NCI-H526 treated with DMSO at 0.1 percent for 48 hours (cell line): ENCODE data around the gene SYNGR3.
"Not testable (repeated sequence)": the region's sequence is repeated elsewhere in the genome, so short reads cannot be mapped to it uniquely, and the experiment has no call there.

Experiments
- DNase-seq: peaks from one replicate; lab custom pipeline; 2025; lab: John Stamatoyannopoulos, UW

Gene SYNGR3

DNA sequence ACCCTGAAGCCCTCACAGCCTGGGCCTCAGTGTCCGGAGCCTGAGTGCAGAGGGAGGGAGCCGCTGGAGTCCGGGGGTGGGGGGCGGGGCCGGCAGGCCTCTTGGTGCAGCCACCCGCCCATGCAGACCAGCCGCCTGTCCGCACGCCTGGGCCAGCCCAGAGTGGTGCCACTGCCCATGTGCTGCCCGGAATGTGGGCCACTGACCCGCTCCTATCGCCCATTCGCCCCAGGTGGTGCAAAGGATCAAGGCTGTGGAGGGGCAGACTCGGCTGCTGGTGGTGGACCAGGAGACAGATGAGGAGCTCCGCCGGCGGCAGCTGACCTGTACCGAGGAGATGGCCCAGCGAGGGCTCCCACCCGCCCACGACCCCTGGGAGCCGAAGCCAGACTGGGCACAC lies 39.6 kb downstream of the SYNGR3 start:
- no peak for DNase-seq

DNA sequence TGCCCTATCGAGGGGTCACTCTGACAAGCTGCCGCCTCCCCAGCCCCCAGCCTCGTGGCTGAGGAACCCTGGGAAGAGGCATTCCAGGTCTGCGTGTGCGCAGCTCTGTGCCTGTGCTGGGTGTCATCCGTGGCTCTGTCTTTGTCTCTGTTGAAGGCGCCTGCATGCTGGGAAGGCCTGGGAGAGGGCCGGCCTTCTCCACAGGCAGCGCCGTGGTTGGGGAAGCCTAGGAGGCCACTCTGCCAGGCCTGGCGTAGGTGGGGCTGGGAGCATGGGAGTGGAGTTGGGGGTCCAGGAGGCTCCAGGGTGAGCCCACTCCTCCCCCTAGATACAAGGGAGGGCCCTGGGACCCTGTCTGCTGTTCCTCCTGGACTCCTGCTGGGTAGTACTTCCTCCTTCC lies 40.3 kb downstream of the SYNGR3 start:
- no peak for DNase-seq

DNA sequence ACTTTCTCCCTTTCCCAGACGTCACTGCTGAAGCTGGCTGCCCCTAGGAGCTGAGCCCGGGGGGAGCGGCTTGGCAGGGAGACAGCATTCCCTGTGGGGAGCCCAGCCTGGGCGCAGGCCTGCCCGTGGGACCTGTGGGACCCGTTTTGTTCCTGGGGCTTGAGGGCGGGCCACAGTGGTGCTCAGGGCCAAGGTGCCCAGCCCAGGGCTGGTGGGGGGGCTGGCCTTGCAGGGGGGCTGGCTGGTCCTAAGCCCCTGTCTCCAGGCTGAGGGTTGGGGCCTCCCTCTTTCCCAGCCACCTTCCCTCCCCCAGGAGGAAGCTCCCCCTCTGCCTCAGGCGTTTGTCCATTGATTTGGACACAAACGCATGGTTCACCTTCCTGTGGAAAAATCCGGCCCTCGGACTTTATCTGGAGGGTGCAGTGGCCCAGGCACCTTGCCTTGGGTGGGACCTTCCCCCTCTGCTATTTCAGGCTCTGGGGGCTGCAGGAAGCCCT lies 41.4 kb downstream of the SYNGR3 start:
- DNase-seq, result no peak

DNA sequence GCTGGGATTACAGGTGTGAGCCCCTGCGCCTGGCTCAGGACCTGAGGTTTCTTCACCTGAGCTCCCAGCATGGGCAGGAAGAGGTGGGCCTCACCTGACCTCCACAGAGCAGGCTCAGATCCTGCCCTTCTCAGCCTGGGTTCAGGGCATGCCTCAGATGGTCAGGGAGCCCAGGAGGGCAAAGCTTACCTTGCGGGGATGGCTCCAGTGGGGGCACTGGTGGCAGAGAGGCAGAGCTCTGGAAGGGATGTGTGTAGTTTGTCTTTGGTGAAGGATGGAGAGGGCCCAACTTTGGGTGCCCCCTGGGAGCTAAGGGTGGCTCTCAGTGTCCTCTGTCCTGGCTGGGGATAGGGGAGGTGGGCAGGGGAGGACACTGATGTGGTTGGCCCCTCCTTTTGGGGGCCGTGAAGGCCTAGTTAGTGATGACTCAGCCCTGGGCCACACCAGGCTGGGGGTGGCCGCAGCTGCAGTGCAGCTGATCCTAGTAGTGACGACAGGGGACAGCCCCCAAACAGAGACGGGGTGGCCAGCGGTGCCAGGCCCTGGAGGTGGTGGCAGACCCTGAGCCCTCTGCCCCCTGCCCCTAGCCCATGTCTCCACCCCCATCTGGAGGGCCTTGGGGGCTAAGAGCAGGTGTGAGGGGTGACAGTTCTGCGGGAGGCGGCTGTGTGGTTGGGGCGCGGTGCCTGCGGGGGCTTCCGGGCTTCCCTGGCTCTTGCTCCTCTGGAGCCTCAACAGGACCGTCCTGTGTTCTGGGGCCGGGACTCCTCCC lies 42.7 kb downstream of the SYNGR3 start:
- DNase-seq, result no peak

DNA sequence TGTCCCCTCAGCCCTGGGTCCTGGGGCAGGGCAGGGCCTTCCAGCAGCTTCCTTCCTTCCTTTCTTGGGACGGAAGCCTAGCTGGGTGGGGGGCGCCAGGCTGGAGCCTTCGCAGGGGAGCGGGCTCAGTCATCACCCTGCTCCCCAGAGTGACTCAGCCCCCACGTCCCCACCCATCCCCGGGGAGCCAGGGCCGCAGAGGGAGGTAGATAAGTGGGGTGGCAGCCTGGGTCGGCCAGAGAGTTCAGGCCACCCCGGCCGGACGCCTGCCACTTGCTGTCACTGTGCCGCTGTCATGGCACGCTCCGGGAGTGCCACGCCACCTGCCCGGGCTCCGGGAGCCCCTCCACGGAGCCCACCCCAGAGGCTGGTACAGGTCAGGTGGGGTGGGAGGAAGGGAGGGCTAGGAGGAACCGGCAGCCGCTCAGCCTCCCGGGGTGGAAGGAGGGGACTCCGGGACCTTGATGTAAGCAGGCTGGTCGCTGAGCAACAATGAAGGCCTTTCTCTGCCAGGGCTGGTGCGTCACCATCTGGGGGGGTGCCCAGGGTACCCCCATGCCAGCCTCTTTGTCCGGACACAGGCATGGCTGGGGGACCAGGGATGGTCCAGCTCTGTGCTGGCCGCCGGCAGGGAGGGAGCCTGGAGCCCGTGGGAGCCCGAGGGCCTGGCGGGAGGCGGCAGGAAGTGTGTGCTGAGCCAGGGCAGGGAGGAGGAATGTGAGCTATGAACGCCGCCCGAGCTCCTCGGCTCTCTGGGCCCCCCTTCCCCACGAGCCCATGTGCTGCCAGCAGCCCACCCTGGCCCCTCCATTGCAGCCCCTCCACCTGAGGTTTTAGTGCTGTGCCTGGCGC lies 43.5 kb downstream of the SYNGR3 start:
- DNase-seq, result no peak

DNA sequence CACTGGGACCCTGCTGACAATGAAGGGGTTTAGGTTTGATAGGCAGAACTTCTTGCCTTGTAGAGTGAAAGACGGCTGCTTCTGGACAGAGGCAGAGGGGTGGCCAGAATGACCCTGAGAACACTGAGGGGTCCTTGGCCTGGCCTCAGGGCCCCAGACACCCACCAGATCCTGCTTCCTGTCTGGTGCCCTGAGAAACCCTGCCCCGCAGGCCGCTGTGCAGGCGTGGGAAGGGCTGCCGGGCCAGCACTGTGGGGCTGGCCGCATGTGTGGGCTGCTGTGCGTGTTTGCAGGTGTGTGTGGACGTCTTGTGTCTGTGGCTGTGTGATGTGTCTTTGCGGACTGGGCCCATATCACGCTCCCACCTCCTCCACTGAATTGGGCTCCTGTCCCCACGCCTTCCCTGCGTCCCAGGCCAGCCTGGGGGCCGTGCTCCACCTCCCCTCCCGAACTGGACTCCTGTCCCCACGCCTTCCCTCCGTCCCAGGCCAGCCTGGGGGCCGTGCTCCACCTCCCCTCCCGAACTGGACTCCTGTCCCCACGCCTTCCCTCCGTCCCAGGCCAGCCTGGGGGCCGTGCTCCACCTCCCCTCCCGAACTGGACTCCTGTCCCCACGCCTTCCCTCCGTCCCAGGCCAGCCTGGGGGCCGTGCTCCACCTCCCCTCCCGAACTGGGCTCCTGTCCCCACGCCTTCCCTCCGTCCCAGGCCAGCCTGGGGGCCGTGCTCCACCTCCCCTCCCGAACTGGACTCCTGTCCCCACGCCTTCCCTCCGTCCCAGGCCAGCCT lies 44.3 kb downstream of the SYNGR3 start:
- not testable (repeated sequence) for DNase-seq

DNA sequence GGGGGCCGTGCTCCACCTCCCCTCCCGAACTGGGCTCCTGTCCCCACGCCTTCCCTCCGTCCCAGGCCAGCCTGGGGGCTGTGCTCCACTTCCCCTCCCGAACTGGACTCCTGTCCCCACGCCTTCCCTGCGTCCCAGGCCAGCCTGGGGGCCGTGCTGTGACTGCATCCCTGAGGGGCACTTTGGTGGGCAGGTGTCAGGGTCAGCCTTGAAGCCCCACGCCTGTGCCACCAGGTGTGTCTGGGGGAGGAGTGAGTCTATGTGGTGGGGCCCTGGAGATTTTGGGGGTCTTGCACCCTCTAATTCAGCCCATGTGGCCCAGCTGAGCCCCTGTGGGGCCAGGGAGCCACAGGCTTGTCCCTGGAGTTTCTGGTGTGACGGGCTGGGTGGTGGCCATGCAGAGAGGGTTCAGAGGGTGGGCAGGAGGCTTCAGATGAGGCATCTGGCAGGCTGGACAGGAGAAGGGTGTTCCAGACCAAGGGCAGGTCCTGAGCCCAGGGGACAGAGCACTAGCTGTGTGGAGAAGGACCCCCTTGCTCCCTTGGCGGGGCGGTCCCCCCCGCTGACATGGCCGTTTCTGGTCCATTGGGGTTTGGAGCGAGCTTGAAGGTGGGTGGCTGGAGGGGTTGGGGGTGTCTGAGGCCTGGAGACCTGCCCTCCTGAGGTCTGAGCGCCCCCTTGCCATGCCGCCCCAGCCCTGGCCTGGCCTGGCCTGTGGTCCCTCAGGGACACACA lies 45.1 kb downstream of the SYNGR3 start:
- DNase-seq, result no peak

DNA sequence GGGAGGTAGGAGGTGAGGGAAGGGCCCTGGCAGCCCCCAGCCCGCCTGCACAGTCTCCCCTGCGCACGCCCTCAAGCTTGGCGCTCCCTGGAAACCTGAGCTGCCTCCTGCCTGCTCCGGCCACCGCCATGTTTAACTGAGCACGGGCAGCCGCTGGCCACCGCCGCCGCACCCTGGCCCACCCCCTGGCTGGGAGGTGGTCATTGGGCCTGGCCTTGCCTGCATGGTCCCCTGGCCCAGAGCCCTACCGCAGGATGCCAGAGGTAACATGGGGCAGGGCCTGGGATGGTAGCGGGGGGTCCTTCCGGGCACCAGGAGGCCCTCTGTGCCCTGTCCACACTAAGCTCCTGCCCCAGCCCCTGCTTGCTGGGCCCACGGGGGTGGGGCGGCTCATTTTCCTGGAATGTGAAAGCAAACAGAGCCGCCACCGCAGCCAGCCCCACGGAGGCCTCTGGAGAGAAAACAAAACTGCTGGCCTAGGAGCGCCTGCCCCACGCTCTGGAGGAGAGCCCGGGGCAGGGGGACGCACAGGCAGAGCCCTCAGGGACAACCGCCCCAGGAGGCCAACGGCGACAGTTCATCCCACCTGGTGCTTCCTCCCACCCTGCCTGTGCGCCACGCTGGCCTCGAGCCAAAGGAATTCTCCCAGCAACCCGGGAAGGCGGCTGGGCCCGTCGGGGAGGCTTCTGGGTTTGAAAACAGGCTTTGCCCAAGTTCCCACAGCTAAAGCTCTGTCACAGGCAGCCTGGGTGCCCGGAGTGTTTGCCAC lies 45.8 kb downstream of the SYNGR3 start:
- peak; percentile 62 for DNase-seq

DNA sequence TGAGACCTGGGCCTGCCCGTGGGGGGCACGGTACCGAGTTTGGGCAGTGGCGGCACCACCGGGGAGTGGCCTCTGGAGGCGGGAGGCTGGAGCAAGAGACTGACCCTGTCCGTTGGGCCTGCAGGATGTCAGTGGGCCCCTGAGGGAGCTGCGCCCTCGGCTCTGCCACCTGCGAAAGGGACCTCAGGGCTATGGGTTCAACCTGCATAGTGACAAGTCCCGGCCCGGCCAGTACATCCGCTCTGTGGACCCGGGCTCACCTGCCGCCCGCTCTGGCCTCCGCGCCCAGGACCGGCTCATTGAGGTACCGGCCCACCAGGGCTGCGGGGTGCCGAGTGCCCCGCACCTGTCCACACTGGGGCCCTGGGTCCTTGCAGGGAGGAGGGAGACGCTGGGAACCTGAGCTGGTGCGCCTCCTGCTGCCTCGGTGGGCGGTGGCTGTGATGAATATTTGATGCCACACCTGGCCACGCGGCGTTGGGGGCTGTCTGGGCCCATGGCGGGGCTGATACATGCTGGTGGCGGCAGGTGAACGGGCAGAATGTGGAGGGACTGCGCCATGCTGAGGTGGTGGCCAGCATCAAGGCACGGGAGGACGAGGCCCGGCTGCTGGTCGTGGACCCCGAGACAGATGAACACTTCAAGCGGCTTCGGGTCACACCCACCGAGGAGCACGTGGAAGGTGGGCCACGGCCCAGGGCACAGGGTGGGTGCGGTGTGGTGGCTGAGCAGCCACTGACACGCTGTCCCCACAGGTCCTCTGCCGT lies 46.6 kb downstream of the SYNGR3 start:
- no peak for DNase-seq

DNA sequence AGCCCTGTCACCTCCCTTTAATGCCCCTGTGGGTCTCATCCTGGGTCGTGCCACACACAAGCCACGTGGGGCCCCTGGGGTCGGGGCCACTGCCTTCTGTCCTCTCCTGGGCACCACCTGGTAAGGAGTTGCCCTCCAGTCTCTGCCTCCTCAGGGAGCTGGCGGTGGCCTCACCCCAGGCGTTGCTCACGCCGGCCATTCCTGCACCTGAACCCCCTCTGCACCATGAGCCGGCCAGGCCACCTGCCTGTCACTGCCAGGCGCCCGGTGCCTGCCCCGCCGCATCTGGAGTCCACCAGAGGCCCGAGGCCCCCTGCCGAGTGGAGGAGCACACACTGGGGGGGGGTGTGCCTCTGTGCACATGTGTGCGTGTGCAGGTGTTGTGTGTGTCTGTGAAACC lies 47.3 kb downstream of the SYNGR3 start:
- no peak for DNase-seq

DNA sequence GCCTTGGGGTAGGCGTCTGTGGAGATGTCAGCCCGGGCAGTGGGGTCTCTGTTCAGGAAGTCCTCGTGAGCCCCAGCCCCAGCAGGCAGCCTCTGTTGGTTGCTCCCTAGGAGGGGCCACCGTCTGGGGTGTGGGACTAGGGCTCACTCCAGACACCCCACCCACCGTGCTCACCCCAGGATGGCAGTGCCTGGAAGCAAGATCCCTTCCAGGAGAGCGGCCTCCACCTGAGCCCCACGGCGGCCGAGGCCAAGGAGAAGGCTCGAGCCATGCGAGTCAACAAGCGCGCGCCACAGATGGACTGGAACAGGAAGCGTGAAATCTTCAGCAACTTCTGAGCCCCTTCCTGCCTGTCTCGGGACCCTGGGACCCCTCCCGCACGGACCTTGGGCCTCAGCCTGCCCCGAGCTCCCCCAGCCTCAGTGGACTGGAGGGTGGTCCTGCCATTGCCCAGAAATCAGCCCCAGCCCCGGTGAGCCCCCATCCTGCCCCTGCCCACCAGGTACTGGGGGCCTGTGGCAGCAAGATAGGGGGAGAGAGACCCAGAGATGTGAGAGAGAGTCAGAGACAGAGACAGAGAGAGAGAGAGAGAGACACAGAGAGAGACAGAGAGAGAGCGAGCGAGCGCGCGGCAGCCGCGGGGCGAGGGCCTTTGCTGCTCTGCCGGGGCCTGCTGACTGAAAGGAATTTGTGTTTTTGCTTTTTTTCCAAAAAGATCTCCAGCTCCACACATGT lies 48.0 kb downstream of the SYNGR3 start:
- no peak for DNase-seq

DNA sequence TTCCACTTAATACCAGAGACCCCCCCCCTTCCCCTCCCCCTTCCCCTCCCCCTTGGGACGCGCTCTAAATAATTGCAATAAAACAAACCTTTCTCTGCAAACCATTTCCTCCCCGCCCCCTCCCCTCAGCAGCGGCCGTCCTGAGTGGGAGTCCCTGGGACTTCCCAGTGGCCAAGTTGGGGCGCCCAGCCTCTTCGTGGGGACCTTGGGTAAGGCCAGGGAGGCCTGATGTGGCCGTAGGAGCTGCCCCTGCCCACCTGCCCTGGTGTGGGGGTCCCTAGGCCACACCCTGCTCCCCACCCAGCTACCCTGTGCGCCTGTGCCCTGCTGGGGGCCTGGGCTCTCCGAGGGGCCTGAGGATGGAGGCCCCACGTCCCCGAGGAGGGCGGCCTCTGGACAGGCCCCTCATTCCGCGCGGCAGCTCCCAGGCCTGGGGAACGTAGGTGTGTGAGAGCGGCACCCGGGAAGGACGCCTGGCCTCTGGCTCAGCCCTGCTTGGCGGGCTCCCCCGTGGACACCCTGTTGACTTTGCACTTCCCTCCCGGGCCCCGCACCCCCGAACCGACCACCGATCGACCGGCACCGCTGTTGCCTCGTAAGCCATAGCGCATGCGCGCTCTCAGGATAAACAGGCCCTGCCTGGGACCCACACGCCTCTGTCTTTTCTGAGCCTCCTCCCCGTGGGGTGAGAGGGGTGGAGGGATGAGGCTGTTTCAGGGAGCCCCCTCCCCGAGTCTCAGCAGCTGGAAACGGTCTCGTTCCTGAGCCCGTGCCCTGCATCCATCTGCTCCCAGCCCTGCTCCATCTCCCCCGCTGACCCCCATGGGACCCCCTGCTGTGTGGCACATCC lies 48.8 kb downstream of the SYNGR3 start:
- DNase-seq, result no peak

DNA sequence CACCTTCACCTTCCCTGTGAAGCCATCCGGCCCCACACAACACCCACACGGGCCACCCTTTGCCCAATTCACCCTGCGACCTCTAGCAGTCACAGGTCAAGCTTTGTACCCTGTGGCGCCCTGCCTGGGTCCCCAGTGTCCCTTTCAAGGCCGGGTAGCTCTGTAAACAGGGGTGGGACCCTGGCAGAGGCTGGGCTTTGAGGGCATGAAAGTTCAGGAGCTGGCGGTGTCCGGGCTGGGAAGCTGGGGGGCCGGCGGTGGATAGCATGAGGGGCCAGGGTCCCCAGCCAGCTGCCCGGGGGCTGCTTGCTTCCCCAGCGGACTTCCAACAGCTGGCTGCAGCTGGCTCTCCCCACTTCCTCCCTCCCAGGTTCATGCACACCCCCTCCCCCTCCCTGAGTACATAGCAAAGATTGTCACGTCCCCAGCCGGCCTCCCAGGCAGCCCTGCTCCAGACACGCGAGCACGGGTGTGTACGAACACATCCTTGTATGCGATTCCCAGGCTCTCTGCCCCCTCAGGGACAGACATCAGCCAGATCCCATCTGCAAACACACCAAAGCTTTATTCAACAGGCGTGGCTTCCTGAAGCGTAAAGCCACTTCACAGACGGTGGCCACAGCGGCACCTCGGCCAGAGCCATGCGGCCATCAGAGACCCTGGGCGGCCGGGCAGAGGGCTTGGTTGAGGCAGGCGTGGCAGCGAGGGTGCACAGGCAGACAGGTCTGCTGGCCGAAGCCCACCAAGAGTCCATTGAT lies 49.7 kb downstream of the SYNGR3 start:
- no peak for DNase-seq

DNA sequence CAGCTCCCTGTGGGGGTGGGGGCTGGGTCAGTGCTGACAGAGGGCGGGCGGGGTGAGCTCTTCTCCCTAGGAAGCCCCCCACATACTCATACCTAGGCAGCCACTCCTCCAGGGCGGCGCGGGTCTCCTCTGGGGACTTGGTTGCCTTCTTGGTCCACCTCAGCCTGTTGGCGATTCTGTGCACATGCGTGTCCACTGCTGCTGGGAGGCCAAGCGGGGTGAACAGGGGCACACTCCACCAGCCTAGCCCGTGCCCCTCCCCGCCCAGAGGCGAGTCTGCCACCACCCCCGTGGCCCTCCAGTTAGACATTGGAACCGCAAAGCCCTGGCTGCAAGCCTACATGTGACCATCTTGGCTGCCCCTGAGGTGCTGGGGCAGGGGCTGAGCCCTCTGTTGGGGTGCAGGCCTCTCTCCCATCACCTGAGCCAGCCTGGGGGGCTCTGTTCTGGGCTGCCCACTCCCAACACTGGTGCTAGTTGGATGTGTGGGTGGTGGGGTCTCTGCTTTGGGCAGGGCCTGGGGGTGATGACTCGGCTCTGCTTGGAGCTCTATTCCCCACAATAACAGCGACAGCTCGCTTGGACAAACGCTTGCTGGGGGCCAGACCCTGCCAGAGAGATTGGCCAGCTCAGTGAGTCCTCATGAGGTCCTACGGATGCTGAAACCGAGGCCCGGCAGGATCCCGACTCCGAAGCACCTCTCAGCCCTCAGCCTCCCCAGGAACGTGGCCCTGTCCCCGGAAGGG lies 50.4 kb downstream of the SYNGR3 start:
- no peak for DNase-seq

DNA sequence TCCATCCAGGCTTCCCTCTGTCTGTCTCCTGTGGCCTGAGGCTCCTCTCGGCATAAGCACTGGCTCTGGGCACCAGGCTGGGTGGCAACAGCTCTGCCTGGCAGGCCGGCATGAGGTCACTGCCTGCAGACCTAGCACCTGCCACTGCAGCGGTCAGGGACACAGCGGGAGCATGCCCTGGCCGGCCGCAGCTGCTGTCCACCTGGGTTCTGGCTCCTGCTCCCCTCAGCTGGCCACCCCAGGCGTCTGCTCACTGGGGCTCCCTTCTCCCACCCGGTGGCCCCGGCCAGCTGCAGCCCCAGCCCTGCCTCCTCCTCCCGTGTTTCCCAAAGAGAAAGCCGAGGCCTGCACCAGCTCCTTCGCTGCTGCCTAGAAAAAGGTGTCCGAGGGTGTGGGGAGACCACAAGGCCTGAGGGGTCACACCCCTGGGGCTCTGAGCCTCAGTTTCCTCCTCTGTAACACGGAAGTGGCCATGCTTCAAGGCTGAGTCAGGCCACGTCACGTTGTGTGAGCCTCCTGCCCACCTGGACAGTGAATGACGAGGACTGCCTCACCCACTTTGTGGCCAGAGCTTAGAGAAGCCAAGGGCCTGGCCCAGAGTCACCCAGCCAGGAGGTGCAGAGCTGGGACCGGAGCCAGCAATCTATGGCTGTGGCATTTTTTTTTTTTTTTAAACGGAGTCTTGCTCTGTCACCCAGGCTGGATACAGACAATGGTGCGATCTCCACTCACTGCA lies 51.2 kb downstream of the SYNGR3 start:
- no peak for DNase-seq
